Stimulated activated CD4-positive, alpha-beta T cell treated with anti-CD3 and anti-CD28 coated beads, Interleukin-4, amount 100 ng/mL, for 48 hours (primary cell): ENCODE results near the gene CHMP5.
"Not testable (repeated sequence)": the region's sequence is repeated elsewhere in the genome, so short reads cannot be mapped to it uniquely, and the experiment has no call there.

Experiments
- DNase-seq, 2 donors: peaks; one replicate each; pipeline ENCODE4 v3.0.0-alpha.2; 2020; ENCODE audit warnings: low read depth in 2 of 2

CHMP5 gene

GRCh38 chr9:33277484-33277883, 12.6 kb downstream of the CHMP5 start:
- no peak for DNase-seq

- no peak for DNase-seq
Measured at GRCh38 chr9:33285502-33285901, 20.7 kb downstream of the CHMP5 start.

- peak in 1 of 2 donors; percentile 31 for DNase-seq
Measured at GRCh38 chr9:33287087-33287490, 22.2 kb downstream of the CHMP5 start.

GRCh38 chr9:33288235-33288634, 23.4 kb downstream of the CHMP5 start:
- DNase-seq, result no peak

- no peak for DNase-seq
Measured at GRCh38 chr9:33288828-33289483, 24.1 kb downstream of the CHMP5 start.

GRCh38 chr9:33289496-33289895, 24.6 kb downstream of the CHMP5 start:
- peak; percentile 18 to 33 for DNase-seq

GRCh38 chr9:33289936-33290246, 25.0 kb downstream of the CHMP5 start:
- no peak for DNase-seq

GRCh38 chr9:33290247-33291030, 25.6 kb downstream of the CHMP5 start, which contains the start of gene NFX1:
NFX1 (plus strand) TSS chr9:33290516; CDS start chr9:33290573, 57 bp downstream.
- peak; percentile 95 to 98 for DNase-seq

- no peak for DNase-seq
Measured at GRCh38 chr9:33291031-33291397, 26.2 kb downstream of the CHMP5 start.

- no peak for DNase-seq
Measured at GRCh38 chr9:33291901-33292300, 27.1 kb downstream of the CHMP5 start.

- no peak for DNase-seq
Measured at GRCh38 chr9:33293782-33294181, 28.9 kb downstream of the CHMP5 start.

GRCh38 chr9:33294670-33295432, 30.0 kb downstream of the CHMP5 start:
- no peak for DNase-seq

GRCh38 chr9:33295571-33295970, 30.7 kb downstream of the CHMP5 start:
- DNase-seq, result no peak

- no peak for DNase-seq
Measured at GRCh38 chr9:33297432-33297831, 32.6 kb downstream of the CHMP5 start.

GRCh38 chr9:33300546-33300945, 35.7 kb downstream of the CHMP5 start:
- no peak for DNase-seq

GRCh38 chr9:33304362-33304761, 39.5 kb downstream of the CHMP5 start:
- DNase-seq, result no peak

GRCh38 chr9:33306037-33306436, 41.2 kb downstream of the CHMP5 start:
- DNase-seq, result no peak

- no peak for DNase-seq
Measured at GRCh38 chr9:33307067-33307466, 42.2 kb downstream of the CHMP5 start.

- no peak for DNase-seq
Measured at GRCh38 chr9:33309903-33310302, 45.1 kb downstream of the CHMP5 start.

GRCh38 chr9:33310748-33311147, 45.9 kb downstream of the CHMP5 start:
- no peak for DNase-seq

GRCh38 chr9:33311953-33312352, 47.1 kb downstream of the CHMP5 start:
- DNase-seq, result no peak

- DNase-seq, result no peak
Measured at GRCh38 chr9:33315371-33315770, 50.5 kb downstream of the CHMP5 start.

GRCh38 chr9:33317136-33317535, 52.3 kb downstream of the CHMP5 start:
- DNase-seq, result not testable (repeated sequence)
